HG03103 (cell line): ENCODE data around the gene CRBN.
A peak's percentile ranks its signal among the peaks of the same experiment; 100 is the strongest.

Source experiments
- ATAC-seq: cut with Tn5 transposase; IDR thresholded peaks from one replicate; pipeline ENCODE4 v1.9.1; 2021; ENCODE audit warnings: low read depth; ENCODE audit not compliant: unreplicated experiment

The CRBN gene

DNA sequence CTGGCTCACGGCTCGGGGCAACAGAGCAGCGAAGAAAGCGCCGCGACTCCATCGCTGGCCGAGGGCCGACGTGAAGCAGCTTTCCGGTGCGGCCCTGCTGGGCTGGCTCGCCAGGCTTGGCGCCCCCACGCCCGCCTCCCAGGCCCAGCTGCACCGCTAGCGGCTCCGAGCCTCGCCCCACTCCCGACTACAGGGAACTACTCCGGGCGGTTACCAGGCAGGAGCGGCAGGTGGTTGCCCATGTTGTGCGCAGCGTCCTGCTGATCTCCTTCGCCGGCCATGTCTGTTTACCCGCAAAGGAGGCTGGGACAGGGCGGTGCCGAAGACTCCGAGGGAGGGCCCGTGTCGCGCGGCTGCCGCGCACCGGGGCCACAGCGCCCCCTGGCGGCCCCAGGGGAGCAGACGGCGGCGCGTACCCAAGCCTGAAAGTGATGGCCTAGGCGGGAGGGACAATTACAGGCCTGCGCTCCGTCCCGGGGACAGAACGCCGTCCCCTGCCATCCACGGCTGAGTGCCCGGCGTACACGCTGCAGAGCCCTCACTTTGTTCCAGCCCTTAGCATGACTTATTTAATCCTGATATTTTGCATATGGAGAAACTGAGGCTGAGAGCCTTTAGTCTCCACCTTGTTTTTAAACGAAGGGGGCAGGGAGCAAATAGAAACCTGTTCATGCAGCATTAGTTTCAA is at the start of gene CRBN:
CRBN (minus strand) TSS at position 285 of the 688 bp plus-strand sequence; CDS start at position 281, 4 bp downstream.
- peak; percentile 98 for ATAC-seq

DNA sequence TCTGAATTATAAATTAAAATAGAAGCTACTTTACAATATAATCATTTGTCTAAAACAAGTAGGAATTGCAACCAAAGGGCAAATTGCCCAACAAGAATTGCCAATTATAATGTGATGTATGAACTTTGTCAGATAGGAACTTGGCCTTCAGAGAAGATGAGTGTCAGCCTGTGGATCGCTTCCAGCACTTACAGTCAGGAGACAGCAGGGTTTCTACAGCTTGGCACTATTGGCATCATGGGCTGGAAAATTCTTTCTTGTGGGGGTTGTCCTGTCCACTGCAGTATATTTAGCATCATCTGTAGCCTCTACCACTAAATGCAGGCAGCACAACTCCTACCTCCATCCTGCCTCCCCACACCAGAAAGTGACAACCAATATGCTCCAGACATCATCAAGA is 48.1 kb upstream of the CRBN start:
- no peak for ATAC-seq

DNA sequence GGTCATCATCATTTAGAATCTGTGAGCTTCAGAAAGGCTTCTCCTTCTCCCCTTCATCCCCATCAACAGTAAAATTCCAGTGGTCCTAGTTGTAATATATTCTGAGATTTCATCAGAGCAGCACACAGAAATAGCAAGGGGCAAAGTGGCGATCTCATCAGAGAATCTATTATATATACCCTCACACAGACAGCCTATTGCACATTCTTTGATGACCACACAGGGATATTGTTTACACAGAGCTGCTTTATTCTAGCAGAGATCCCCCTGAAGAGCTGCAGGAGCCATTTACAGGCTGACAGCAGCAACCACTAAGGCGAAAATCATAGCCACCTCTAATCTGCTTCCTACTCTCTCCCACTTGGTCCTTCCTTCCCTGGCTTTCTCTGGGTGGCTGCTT is 42.0 kb upstream of the CRBN start:
- no peak for ATAC-seq

DNA sequence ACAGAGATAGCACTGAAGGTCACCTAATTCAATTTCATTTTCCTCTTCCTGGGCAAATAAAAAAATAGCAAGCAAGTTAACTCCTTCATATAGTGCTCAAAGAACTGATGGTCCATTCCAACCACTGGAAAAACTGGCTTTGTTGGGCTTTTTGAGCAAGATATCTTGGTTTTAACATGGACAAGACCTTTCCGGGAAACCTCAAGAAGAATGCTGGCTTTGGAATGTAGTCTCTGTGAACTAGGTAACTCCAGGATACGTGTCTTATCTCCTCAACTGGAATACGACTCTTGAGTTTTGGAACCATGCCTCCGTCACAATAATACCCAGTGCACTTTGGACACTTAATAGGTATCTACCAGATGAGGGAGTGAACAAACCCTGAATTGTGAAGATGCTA is 36.9 kb upstream of the CRBN start:
- no peak for ATAC-seq

DNA sequence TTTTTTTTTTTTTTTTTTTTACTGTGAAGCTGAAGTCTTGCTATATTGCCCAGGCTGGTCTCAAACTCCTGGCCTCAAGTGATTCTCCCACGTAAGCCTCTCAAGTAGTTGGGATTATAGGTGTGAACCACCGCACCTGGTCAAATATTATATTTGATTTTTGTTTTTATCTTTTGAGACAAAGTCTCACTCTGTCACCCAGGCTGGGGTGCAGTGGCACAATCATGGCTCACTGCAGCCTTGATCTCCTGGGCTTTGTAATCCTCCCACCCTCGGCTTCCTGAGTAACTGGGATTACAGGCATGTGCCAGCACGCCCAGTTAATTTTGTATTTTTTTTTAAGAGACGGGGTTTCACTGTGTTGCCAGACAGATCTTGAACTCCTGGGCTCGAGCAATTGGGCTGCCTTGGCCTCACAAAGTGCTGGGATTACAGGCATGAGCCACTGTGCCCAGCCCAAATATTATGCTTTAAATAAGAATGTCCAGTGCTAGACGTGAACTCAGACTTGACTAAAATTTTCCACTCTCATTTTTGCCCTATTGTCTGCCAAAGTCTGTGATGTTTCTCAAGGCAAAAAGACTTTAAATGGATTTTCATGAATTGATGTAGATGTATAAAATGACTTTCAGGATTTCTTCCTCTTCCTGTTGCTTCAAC is 33.4 kb upstream of the CRBN start:
- ATAC-seq = no peak

DNA sequence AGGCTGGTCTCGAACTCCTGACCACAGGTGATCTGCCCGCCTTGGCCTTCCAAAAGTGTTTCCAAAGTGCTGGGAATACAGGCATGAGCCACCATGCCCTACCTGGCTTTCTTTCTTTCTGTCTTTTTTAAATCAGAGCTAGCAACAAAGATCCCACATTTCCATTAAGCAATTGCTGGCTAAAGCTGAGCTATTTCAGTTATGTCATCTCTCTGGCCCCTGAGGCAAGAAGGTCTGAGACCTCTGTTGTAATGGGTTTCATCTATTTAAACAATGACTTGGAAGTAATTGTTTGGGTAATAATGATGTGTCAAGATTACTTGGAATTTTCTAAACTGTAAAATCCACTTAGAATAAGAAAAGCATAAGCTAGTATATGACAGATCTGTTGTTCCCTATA is 30.2 kb upstream of the CRBN start:
- no peak for ATAC-seq

DNA sequence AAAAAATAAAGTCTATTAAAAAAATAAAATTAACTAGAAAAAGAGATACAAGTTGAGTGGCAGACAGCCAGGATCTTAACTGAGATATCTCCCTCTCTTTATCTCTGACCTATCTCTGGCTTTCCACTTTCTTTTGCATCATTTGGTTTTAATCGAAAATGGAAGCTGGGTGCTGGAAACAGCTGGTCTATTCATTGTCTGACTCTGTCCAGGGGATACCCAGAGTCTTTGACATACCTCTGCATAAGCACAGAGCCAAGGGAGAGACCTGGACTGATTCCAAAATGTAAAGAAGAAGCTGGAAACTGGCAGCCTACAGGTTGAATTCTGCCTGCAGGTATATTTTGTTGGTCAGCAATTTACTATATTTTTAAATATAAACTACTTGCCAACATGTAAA is 29.6 kb upstream of the CRBN start:
- ATAC-seq = no peak

DNA sequence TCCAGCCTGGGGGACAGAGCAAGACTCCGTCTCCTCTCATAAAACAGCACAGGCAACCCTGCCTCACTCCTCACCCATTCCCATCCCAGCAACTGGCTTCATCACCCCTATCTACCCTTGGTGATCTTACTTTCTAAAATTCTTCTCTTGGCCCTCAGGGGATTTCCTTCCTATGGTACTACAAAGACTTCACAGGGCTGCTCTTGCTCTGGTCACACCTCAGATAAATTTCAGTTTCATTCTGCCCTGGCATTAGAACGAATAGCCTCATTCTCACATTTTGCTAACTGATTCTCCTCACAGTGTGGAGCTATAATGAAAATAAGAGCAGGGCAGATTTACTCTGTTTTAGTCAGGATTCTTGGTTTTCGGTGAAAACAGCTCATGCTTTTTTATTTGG is 22.1 kb upstream of the CRBN start:
- ATAC-seq = peak; percentile 86

DNA sequence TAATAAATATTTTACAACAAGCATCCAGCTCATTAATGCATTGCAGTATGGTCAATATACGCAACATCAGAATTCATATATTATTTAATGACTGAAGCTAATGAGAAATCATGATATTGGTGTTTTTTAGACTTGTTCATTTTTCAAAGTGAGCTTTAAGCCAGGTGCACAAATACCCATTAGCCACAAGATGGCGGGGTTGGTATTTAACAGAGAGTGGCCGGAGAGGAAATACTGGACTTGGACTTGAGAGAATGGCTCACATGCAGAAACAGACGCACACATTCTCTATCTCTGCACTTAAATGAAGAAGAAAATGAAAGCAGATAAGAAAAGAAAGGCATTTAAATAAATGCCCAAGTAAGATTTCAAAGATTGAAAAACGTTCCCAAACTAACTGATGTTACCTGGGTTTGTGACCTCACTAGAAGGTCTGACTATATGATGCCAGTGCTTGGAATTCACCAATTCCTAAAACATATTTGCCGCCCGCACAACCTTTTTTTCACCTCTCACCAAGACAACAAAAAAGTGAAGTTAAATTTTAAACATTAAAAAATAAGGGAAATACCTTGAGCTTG is 21.2 kb upstream of the CRBN start:
- peak; percentile 53 for ATAC-seq

DNA sequence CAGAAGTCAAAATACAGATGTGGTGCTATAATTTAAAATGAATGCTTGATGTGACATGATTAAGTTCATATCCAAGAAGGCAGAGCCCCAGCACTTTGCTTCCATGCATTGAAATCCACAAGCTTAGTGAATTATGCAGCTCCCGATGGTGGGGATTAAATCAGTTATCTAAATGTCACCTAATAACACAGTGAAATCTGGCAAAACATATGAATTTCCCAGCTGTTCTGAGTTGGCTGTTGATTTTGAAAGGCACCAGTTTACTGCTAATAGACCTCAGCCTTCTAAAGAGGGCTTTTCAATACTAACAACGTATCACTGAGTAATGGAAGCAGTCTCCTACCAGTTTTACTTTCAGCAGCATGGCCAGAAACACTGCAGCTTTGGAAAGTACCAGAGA is 19.8 kb upstream of the CRBN start:
- ATAC-seq = no peak

DNA sequence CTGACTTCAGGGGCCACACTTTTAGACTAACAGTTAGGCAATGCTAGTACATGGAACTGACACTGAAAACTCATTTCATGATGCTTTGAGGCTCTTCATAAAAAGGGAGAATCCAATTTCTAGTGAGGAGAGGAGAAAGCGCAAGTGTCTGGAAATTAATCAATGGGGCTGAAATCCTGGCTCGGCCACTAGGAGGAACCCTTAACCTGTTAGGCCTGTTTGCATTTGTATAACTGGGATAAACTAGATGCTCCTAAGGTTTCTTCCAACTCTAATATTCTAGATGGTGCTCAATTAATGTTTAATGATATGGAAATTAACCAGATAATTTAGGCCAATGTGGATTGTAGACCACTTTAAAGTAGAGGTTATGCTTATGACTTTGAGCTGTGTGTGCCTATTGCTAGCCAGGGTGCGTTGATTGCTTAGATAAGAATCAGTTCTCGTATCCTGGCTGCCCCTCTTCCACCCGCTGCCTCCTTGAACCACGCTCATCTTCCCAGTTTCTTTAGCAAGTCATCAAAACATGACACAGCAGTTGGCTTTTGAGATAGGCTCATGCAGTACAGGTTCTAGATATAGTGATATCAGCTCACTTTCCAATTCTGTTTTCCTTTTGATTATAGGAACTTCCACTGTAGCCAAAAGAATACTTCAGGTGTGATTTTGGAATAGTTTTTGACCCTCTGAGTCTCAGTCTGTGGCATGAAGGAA is 16.8 kb upstream of the CRBN start:
- no peak for ATAC-seq

DNA sequence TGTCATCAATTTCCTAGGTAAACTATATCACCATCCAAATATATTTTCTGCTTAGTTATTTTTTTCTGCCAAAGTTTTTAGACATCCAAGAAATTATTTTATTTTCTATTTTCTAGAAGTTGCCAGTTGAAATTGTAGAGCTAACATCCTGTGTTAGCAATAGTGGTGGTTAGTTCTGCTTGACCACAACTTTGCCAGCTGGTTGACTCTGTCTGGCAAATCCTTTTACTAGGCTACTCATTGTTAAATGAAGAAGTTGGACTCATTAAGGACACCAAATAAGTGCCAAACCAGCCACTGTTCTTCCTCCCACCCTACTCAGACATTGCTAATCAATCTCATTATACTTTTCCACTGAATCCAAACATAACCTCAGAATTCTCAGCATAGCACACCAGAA is 15.4 kb upstream of the CRBN start:
- ATAC-seq = no peak

DNA sequence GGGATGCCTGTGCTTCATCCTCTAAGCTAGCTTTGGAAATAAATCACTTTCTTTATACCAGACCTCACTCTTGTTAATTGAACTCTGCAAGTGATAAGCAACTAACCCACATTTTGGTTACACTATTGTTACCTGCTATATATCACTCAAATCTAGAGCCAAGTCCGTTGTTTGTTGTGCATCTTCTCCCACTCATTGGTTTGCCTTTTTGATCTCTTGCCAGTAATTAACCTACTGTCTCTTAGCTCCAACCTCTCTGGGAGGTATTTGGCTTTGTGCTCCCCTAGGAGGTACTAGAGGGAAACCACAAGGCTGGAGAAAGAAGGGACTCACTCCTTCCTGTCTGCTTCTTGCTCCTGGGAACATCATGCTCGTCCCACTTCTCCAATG is 12.8 kb upstream of the CRBN start:
- ATAC-seq = no peak

DNA sequence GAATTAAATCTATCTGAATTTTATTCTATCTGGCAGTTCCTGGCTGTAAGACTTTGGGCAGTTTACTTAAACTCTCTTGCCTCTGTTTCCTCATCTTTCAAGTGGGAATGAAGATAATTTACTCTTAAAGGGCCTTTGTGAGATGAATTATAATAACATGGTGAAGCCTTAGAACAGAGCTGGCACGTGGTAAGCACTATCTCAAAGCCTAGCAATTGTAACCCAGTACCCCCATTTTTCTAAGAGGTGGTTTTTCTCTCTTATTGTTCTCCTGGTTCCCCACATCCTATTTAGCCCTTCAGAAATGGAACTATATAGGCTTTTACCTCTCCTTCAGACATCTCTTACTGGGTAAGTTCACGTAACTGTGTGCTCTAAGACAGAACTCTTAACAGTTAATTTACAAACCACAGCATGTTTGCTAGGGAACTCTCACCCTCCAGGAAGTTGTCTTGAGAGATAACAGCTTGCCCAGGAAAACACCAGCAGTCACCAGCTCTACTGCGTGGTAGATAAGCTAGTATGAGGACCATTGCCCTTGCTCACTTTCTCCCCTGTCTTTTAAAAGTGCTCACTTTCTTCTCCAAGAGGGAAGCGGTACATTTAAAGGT is 12.3 kb upstream of the CRBN start:
- ATAC-seq = no peak

DNA sequence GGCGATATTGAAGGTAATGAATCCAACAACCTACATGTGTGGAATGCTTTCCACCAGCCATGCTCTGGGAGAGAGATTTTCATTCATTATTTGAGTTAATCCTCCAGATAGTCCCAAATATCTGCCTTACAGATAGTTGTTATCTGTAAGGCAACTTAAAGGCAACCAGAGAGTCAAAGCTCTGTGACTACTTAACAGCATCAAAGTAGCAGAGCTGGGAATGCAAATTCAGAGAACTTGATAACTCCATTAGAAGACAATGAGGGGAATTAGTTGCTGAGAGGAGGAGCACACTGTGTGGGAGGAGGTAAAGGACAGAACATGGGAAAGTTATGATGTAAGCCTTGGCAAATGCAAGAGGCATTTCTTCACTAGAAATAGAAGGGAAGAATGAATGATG is 10.5 kb upstream of the CRBN start:
- no peak for ATAC-seq

DNA sequence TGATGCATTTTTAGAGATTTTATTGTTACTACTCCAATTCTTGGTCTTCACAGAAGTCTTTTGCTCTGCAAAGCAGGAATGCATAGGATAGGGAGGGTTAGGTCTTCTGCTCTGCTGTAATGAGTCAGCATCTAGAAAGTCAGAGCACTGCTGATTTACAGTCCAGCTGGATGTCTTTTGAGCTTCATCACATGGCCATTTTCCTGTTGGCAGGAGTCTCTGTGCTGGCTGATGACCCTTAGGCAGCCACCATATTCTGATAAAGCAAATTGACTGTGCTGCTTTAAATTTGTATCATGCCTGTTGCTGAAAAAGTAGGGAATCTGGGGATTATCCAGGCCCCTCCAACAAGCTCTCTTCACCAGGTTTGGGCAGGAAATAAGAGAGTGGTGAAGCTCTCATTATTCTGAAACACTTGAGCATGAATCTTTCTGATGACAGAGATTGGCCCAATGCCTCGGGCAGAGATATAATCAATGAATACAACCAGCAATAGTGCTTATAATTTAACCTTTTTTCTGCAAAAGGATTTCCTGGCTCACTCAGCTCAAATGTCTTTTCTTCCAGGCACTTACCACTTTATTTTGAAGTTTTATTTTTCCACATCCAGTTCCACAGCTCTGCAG is 9.7 kb upstream of the CRBN start:
- no peak for ATAC-seq

DNA sequence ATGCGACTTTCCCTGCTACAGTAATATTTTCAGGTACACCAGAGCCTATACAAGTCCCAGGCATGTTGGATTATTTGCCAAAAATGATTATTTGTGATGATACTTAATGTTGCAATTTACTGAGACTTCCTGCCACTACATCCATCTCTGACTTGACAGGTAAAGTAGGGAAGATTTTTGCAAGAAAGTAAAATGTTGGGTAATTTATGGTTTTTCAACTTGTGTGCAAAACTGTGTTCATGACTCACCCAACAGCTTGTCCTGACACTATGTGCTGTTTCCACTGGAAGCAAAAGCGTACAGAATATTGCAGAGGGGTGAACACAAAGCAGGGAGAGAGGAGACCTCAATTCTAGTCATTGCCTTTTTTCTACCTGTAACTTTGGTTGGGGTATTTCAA is 5.4 kb upstream of the CRBN start:
- no peak for ATAC-seq

DNA sequence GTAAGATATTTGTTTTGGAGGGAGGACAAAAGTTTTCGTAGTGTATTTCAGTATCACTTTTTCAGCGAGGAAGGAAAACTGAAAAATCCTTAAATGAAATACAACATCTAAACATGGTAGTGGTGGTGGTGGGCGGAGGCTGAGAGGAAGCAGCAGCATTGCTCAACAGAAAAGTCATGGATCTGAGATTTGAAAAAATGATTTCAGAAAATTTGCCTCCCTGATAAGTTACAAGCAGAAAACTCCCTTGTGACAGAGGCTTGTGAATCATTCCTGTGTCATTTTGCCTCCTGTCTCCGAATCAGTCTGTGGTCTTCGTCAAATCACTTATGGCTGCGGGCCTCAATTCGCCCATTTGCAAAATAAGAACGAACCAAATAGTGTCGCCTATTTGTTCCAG is 965 bp upstream of the CRBN start:
- no peak for ATAC-seq

DNA sequence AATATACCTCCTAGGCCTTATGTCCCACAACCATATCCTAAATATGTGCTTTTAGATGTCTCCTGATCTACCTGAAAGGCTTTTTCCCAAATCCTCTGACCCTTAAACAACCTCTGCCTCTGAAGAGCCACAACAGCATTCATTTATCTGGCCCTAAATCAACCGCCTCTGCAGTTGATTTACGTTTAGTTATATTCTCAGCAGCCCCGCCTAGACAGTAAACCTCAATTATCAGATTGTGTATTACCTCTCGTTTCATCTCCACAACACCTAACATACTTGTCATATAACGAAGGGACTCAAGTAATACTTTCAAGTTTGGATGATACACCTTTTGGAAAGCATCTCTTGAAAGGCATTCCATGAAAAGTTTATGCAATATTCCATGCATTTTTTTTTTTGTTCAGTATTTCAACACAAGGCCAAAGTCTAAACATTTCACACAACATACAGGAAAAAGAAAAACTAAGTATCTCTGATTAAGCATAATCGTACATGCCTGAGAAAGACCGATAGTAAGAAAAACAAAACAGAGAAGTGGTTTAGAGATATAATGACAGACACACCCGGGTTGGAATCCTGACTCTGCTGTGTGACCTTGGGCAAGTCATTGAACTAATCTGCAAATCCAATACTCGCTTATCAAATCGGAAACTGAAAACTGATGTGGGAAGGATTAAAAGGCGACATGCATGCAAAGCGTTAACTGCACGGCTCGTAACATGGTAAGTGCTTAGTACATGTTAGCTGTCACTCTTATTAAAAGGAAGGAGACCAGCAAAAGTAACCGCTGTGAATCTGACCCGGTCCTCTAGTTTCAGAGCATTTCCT is 778 bp downstream of the CRBN start:
- peak; percentile 1 for ATAC-seq
